HG02884 (cell line): ENCODE data around the gene TAF1A.

Experiments
- ATAC-seq: cut with Tn5 transposase; IDR thresholded peaks from one replicate; pipeline ENCODE4 v1.9.1; 2021; ENCODE audit warnings: mild to moderate bottlenecking, moderate library complexity; ENCODE audit not compliant: unreplicated experiment

Gene TAF1A

GRCh38 chr1:222539951-222540597 is 49.7 kb downstream of the TAF1A start:
- no peak for ATAC-seq

- ATAC-seq = no peak
These were observed 54.3 kb downstream of the TAF1A start for GRCh38 chr1:222535455-222535854.

- no peak for ATAC-seq
These were observed 58.9 kb downstream of the TAF1A start for GRCh38 chr1:222530852-222531251.

- no peak for ATAC-seq
These were observed 59.8 kb downstream of the TAF1A start for GRCh38 chr1:222529916-222530315.

GRCh38 chr1:222529181-222529580 is 60.6 kb downstream of the TAF1A start:
- ATAC-seq = no peak

- no peak for ATAC-seq
These were observed 63.8 kb downstream of the TAF1A start for GRCh38 chr1:222525951-222526350.

GRCh38 chr1:222523852-222524251 is 65.9 kb downstream of the TAF1A start:
- no peak for ATAC-seq

- ATAC-seq = no peak
These were observed 67.4 kb downstream of the TAF1A start for GRCh38 chr1:222522105-222522915.

- ATAC-seq = no peak
These were observed 68.2 kb downstream of the TAF1A start for GRCh38 chr1:222521299-222522104.
